DOHH2 (cell line): ENCODE data around the gene ACTA1.

Source experiments
- H3F3A ChIP-seq: fragments of 200-600 bp; sonication (generic), shearing (Covaris generic); 2 replicates; pipeline ENCODE4 v1.6.0; 2016; ENCODE audit warnings: antibody characterized with exemption, mild to moderate bottlenecking; ENCODE audit not compliant: control insufficient read depth, insufficient read depth
- H3K27ac ChIP-seq: fragments of 200-600 bp; sonication (generic); 2 replicates; pipeline ENCODE4 v1.5.1; 2014; ENCODE audit warnings: low read depth, mild to moderate bottlenecking, low read length, moderate library complexity
- H3K27me3 ChIP-seq: fragments of 200-600 bp; sonication (generic); 2 replicates; pipeline ENCODE4 v1.6.1; 2014; ENCODE audit warnings: mild to moderate bottlenecking, low read length, mixed read lengths; ENCODE audit not compliant: control insufficient read depth
- H3K36me3 ChIP-seq: fragments of 200-600 bp; sonication (generic); 2 replicates; pipeline ENCODE4 v1.6.1; 2014; ENCODE audit warnings: mild to moderate bottlenecking, low read length, moderate library complexity, mixed read lengths; ENCODE audit not compliant: control insufficient read depth
- H3K4me1 ChIP-seq: fragments of 200-600 bp; sonication (generic); 2 replicates; pipeline ENCODE4 v1.6.1; 2014; ENCODE audit warnings: mild to moderate bottlenecking, low read length, mixed read lengths; ENCODE audit not compliant: control insufficient read depth
- H3K4me2 ChIP-seq: fragments of 200-600 bp; sonication (generic); 2 replicates; pipeline ENCODE4 v1.6.0; 2014; ENCODE audit warnings: mild to moderate bottlenecking, low read length, moderate library complexity
- H3K4me3 ChIP-seq: fragments of 200-600 bp; sonication (generic); 2 replicates; pipeline ENCODE4 v1.5.1; 2014; ENCODE audit warnings: mild to moderate bottlenecking, low read length, mixed read lengths
- H3K79me2 ChIP-seq: fragments of 200-600 bp; sonication (generic); 2 replicates; pipeline ENCODE4 v1.6.1; 2014; ENCODE audit warnings: mild to moderate bottlenecking, low read length, mixed read lengths; ENCODE audit not compliant: control insufficient read depth
- H3K9me2 ChIP-seq: fragments of 200-600 bp; sonication (generic); replicated peaks from 2 replicates; pipeline ENCODE4 v1.6.1; 2014; ENCODE audit warnings: mild to moderate bottlenecking, low read length, mixed read lengths; ENCODE audit not compliant: control insufficient read depth
- H3K9me3 ChIP-seq: fragments of 200-600 bp; sonication (generic); 2 replicates; pipeline ENCODE4 v1.6.1; 2014; ENCODE audit warnings: antibody characterized with exemption, low read length, mixed read lengths; ENCODE audit not compliant: control insufficient read depth, insufficient read depth
- H4K20me1 ChIP-seq: fragments of 200-600 bp; sonication (generic); 2 replicates; pipeline ENCODE4 v1.6.0; 2014; ENCODE audit warnings: low read depth, mild to moderate bottlenecking, antibody characterized with exemption, low read length, moderate library complexity; ENCODE audit not compliant: control insufficient read depth, insufficient read depth
- CTCF ChIP-seq: fragments of 200-600 bp; sonication (generic); IDR thresholded peaks from one replicate; pipeline ENCODE4 v1.5.1; 2014; ENCODE audit warnings: antibody characterized with exemption, mild to moderate bottlenecking, low read depth, low read length; ENCODE audit not compliant: poor library complexity, severe bottlenecking
- EZH2phosphoT487 ChIP-seq: fragments of 200-600 bp; sonication (generic); IDR thresholded peaks from 2 replicates; pipeline ENCODE4 v1.6.1; 2017; ENCODE audit warnings: borderline replicate concordance, mild to moderate bottlenecking, antibody characterized with exemption, low read length, moderate library complexity, mixed read lengths

ACTA1 gene

GRCh38 chr1:229457436-229457835 lies 23.5 kb upstream of the ACTA1 start:
- H3K36me3 ChIP-seq = peaks cover 78% of the 10 kb centered on the region
- H4K20me1 ChIP-seq = no peaks in the 10 kb centered on the region; the same call in 1 of the 2 replicates
- H3K4me1 ChIP-seq = no peaks in the 10 kb centered on the region
- no peaks in the 10 kb centered on the region for H3K79me2 ChIP-seq
- H3F3A ChIP-seq = peaks cover 5% of the 10 kb centered on the region; the same call in 1 of the 2 replicates
- H3K27me3 ChIP-seq = no peaks in the 10 kb centered on the region
- H3K4me2 ChIP-seq = no peak overlapping the region
- no peak overlapping the region for H3K27ac ChIP-seq
- no peaks in the 10 kb centered on the region for H3K9me3 ChIP-seq
- no peaks in the 10 kb centered on the region for H3K9me2 ChIP-seq
- H3K4me3 ChIP-seq = no peak overlapping the region
- TF ChIP-seq EZH2phosphoT487 (no peak), CTCF (no peak)

- Histone ChIP-seq H3F3A (peaks cover 5% of the 10 kb centered on the region; the same call in 1 of the 2 replicates), H4K20me1 (no peaks in the 10 kb centered on the region; the same call in 1 of the 2 replicates), H3K4me1 (no peaks in the 10 kb centered on the region), H3K79me2 (no peaks in the 10 kb centered on the region), H3K9me3 (no peaks in the 10 kb centered on the region), H3K4me2 (no peak overlapping the region), H3K27ac (no peak overlapping the region), H3K36me3 (peaks cover 74% of the 10 kb centered on the region), H3K27me3 (no peaks in the 10 kb centered on the region), H3K4me3 (no peak overlapping the region), H3K9me2 (no peaks in the 10 kb centered on the region)
- no peak for TF ChIP-seq EZH2phosphoT487
- TF ChIP-seq CTCF = no peak
Measured at GRCh38 chr1:229456016-229456415, 22.1 kb upstream of the ACTA1 start.

GRCh38 chr1:229454056-229454455 lies 20.2 kb upstream of the ACTA1 start:
- TF ChIP-seq EZH2phosphoT487 (no peak), CTCF (no peak)
- Histone ChIP-seq H3K36me3 (peaks cover 66% of the 10 kb centered on the region), H3K9me3 (no peaks in the 10 kb centered on the region), H3K4me2 (no peak overlapping the region), H3K4me3 (no peak overlapping the region), H4K20me1 (no peaks in the 10 kb centered on the region; the same call in 1 of the 2 replicates), H3K79me2 (no peaks in the 10 kb centered on the region), H3F3A (peaks cover 5% of the 10 kb centered on the region; the same call in 1 of the 2 replicates), H3K27ac (no peak overlapping the region), H3K9me2 (no peaks in the 10 kb centered on the region), H3K4me1 (no peaks in the 10 kb centered on the region), H3K27me3 (no peaks in the 10 kb centered on the region)
